Activated naive CD8-positive, alpha-beta T cell treated with anti-CD3 and anti-CD28 coated beads, Interleukin-2, amount 50 U/mL, for 24 hours (primary cell): ENCODE data around the gene PLEKHG3.

ENCODE experiments used
- ATAC-seq: fragments of 150-1000 bp; cut with Tn5 transposase; one replicate; pipeline ENCODE4 v1.10.0; 2021
- DNase-seq: peaks from one replicate; pipeline ENCODE4 v3.0.0; 2021
- H3K27ac Mint-ChIP-seq: one replicate; pipeline ENCODE4 v1.8.0; 2021; ENCODE audit warnings: mild to moderate bottlenecking, mixed read lengths
- H3K27me3 Mint-ChIP-seq: one replicate; pipeline ENCODE4 v1.8.0; 2021; ENCODE audit warnings: mixed read lengths
- H3K36me3 Mint-ChIP-seq: one replicate; pipeline ENCODE4 v1.8.0; 2021; ENCODE audit warnings: low read depth, mixed read lengths
- H3K4me1 Mint-ChIP-seq: one replicate; pipeline ENCODE4 v1.8.0; 2021; ENCODE audit warnings: mixed read lengths
- H3K4me3 Mint-ChIP-seq: one replicate; pipeline ENCODE4 v1.8.0; 2021; ENCODE audit warnings: mild to moderate bottlenecking, moderate library complexity, mixed read lengths
- H3K9me3 Mint-ChIP-seq: one replicate; pipeline ENCODE4 v1.8.0; 2021; ENCODE audit warnings: mixed read lengths

PLEKHG3 gene

GRCh38 chr14:64792231-64792630 is 88.0 kb downstream of the PLEKHG3 start:
- H3K27ac Mint-ChIP-seq: no peak overlapping the region
- no peaks in the 10 kb centered on the region for H3K27me3 Mint-ChIP-seq
- H3K4me1 Mint-ChIP-seq: no peaks in the 10 kb centered on the region
- H3K9me3 Mint-ChIP-seq: no peaks in the 10 kb centered on the region
- H3K4me3 Mint-ChIP-seq: no peak overlapping the region
- ATAC-seq (no peak), DNase-seq (no peak)
- no peaks in the 10 kb centered on the region for H3K36me3 Mint-ChIP-seq

GRCh38 chr14:64792871-64793560 is 88.8 kb downstream of the PLEKHG3 start:
- Mint-ChIP-seq H3K27ac (no peak overlapping the region), H3K27me3 (no peaks in the 10 kb centered on the region), H3K4me3 (no peak overlapping the region), H3K9me3 (no peaks in the 10 kb centered on the region), H3K4me1 (no peaks in the 10 kb centered on the region), H3K36me3 (no peaks in the 10 kb centered on the region)
- DNase-seq (no peak), ATAC-seq (no peak)

GRCh38 chr14:64795211-64795610 is 91.0 kb downstream of the PLEKHG3 start:
- Mint-ChIP-seq H3K4me1 (no peaks in the 10 kb centered on the region), H3K27me3 (no peaks in the 10 kb centered on the region), H3K27ac (no peak overlapping the region), H3K9me3 (no peaks in the 10 kb centered on the region), H3K4me3 (no peak overlapping the region), H3K36me3 (no peaks in the 10 kb centered on the region)
- DNase-seq (no peak), ATAC-seq (no peak)

- H3K36me3 Mint-ChIP-seq: no peaks in the 10 kb centered on the region
- H3K4me1 Mint-ChIP-seq: no peaks in the 10 kb centered on the region
- no peak overlapping the region for H3K27ac Mint-ChIP-seq
- DNase-seq (no peak), ATAC-seq (no peak)
- H3K4me3 Mint-ChIP-seq: no peak overlapping the region
- H3K9me3 Mint-ChIP-seq: no peaks in the 10 kb centered on the region
- H3K27me3 Mint-ChIP-seq: no peaks in the 10 kb centered on the region
Observed at GRCh38 chr14:64795921-64796320, 91.7 kb downstream of the PLEKHG3 start.

- Mint-ChIP-seq H3K4me1 (no peaks in the 10 kb centered on the region), H3K36me3 (no peaks in the 10 kb centered on the region), H3K9me3 (no peaks in the 10 kb centered on the region), H3K27ac (no peak overlapping the region), H3K4me3 (no peak overlapping the region), H3K27me3 (no peaks in the 10 kb centered on the region)
- no peak for DNase-seq
- no peak for ATAC-seq
Observed at GRCh38 chr14:64796369-64796768, 92.1 kb downstream of the PLEKHG3 start.

GRCh38 chr14:64799555-64799954 is 95.3 kb downstream of the PLEKHG3 start:
- Mint-ChIP-seq H3K27ac (no peak overlapping the region), H3K4me3 (no peak overlapping the region), H3K27me3 (no peaks in the 10 kb centered on the region), H3K9me3 (no peaks in the 10 kb centered on the region), H3K36me3 (no peaks in the 10 kb centered on the region), H3K4me1 (no peaks in the 10 kb centered on the region)
- DNase-seq: no peak
- ATAC-seq: no peak
